RWPE2 (cell line): ENCODE measurements around the gene DNAJC5.
A peak's percentile ranks its signal among the peaks of the same experiment; 100 is the strongest.

Experiments used
- ATAC-seq: fragments of 200-7000 bp; cut with Tn5 transposase; 3 replicates; pipeline ENCODE4 v1.9.1; 2021; ENCODE audit warnings: low read depth
- DNase-seq: peaks from one replicate; pipeline ENCODE4 v3.0.0-alpha.2; 2020; ENCODE audit warnings: low spot score
- H3K27ac ChIP-seq: fragments of 450-650 bp; 2 replicates; pipeline ENCODE4 v1.5.1; 2017; ENCODE audit warnings: mild to moderate bottlenecking; ENCODE audit not compliant: poor library complexity, severe bottlenecking
- H3K27me3 ChIP-seq: fragments of 250-450 bp; sonication (Bioruptor Pico); 2 replicates; pipeline ENCODE4 v1.5.1; 2021; ENCODE audit warnings: mild to moderate bottlenecking, moderate library complexity; ENCODE audit not compliant: insufficient read depth, poor library complexity, severe bottlenecking
- H3K36me3 ChIP-seq: fragments of 250-450 bp; sonication (Bioruptor Pico); 2 replicates; pipeline ENCODE4 v1.5.1; 2020; ENCODE audit warnings: low read depth, mild to moderate bottlenecking, moderate library complexity
- H3K4me1 ChIP-seq: fragments of 250-450 bp; sonication (Bioruptor Pico); 2 replicates; pipeline ENCODE4 v1.5.1; 2021; ENCODE audit warnings: mild to moderate bottlenecking, moderate library complexity; ENCODE audit not compliant: insufficient read depth, poor library complexity, severe bottlenecking
- H3K4me3 ChIP-seq: fragments of 250-450 bp; sonication (Bioruptor Pico); 2 replicates; pipeline ENCODE4 v1.5.1; 2021; ENCODE audit warnings: mild to moderate bottlenecking, moderate library complexity; ENCODE audit not compliant: severe bottlenecking
- H3K9me3 ChIP-seq: fragments of 250-450 bp; sonication (Bioruptor Pico); 2 replicates; pipeline ENCODE4 v1.5.1; 2021; ENCODE audit warnings: mild to moderate bottlenecking, moderate library complexity; ENCODE audit not compliant: severe bottlenecking
- TF ChIP-seq, protein P1 (sequence below): fragments of 450-650 bp; IDR thresholded peaks from one replicate; pipeline ENCODE4 v1.5.1; 2017; ENCODE audit warnings: mild to moderate bottlenecking, moderate library complexity; ENCODE audit not compliant: poor library complexity, severe bottlenecking

DNAJC5 gene

DNA sequence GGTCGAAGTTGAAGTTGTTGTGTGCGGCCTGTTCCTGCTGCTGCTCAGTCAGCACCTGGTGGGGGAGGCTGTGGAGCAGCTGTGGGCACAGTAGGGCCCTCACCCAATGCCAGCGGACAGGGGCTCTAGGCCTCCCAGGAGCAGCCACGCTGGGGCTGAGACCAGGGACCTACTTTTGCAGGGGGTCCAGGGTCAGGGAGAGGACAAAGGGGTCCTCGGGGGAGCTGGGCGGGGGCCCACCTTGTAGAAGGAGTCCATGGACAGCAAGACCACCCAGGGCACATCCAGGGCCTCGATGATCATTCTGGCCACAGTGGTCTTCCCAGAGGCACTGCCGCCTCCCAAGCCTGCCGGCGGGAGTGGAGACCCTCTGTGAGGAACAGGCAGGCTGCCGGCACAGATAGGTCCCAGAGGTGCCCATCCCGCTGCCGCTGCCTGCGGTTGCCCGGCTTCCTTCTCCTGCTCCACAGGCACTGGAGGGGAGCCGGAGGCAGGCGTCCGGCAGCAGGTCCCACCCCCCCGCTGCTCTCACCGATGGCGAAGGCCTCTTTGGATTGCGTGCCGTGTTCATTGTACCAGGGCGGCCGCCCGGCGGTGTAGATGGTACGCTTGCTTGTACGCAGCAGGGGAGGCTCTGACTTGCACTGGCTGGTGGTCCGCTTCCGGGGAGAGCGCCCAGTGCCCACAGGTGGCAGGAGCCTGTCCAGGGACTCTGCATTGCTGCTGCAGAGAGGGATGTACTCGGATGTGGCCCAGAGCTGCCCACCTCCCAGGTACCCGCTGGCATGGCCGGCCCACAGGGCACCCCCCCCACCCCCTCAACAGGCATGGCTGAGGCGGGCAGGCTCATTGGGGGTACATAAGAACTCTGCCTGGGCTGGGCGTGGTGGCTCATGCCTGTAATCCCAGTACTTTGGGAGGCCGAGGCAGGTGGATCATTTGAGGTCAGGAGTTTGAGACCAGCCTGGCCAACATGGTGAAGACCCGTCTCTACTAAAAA is 51.3 kb downstream of the DNAJC5 start:
- peak; percentile 89 for DNase-seq
- Histone ChIP-seq H3K27me3 (no peaks in the 10 kb centered on the region), H3K9me3 (no peaks in the 10 kb centered on the region), H3K36me3 (peaks cover 41% of the 10 kb centered on the region), H3K27ac (no peak overlapping the region), H3K4me3 (no peak overlapping the region), H3K4me1 (peaks cover 19% of the 10 kb centered on the region)
- TF ChIP-seq, protein P1, sequence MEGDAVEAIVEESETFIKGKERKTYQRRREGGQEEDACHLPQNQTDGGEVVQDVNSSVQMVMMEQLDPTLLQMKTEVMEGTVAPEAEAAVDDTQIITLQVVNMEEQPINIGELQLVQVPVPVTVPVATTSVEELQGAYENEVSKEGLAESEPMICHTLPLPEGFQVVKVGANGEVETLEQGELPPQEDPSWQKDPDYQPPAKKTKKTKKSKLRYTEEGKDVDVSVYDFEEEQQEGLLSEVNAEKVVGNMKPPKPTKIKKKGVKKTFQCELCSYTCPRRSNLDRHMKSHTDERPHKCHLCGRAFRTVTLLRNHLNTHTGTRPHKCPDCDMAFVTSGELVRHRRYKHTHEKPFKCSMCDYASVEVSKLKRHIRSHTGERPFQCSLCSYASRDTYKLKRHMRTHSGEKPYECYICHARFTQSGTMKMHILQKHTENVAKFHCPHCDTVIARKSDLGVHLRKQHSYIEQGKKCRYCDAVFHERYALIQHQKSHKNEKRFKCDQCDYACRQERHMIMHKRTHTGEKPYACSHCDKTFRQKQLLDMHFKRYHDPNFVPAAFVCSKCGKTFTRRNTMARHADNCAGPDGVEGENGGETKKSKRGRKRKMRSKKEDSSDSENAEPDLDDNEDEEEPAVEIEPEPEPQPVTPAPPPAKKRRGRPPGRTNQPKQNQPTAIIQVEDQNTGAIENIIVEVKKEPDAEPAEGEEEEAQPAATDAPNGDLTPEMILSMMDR = no peak
- no peak for ATAC-seq

DNA sequence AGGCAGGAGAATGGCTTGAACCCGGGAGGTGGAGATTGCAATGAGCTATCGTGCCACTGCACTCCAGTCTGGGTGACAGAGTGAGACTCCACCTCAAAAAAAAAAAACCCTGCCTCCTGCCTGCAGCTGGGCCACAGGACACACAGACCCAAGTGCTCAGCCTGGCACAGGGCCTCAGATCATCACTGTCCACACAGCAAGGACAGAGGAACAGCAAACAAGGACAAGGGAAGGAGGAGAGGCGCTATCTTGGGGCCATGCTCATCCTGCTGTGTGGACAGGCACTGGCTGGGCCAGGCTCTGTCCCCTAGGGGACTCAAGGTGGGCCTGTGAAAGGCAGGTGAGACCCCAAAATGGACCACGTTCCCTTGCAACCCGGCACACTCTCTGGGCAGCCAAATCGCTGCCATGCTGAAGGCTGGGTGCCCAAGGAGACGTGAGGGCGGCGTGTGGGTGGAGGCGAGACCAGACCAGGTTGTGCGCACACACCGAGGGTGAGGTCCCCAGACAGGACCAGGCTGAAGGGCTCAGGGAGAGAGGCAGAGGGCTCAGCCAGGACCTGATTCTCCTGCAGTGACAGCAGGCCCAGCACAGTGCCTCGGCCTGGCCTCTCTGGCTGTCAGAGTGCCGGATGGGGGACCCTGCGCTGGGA is 52.2 kb downstream of the DNAJC5 start:
- Histone ChIP-seq H3K4me3 (no peak overlapping the region), H3K36me3 (peaks cover 38% of the 10 kb centered on the region), H3K27ac (no peak overlapping the region), H3K27me3 (no peaks in the 10 kb centered on the region), H3K9me3 (no peaks in the 10 kb centered on the region), H3K4me1 (peaks cover 15% of the 10 kb centered on the region)
- DNase-seq (peak; percentile 86), ATAC-seq (no peak)
- TF ChIP-seq, protein P1 = no peak

DNA sequence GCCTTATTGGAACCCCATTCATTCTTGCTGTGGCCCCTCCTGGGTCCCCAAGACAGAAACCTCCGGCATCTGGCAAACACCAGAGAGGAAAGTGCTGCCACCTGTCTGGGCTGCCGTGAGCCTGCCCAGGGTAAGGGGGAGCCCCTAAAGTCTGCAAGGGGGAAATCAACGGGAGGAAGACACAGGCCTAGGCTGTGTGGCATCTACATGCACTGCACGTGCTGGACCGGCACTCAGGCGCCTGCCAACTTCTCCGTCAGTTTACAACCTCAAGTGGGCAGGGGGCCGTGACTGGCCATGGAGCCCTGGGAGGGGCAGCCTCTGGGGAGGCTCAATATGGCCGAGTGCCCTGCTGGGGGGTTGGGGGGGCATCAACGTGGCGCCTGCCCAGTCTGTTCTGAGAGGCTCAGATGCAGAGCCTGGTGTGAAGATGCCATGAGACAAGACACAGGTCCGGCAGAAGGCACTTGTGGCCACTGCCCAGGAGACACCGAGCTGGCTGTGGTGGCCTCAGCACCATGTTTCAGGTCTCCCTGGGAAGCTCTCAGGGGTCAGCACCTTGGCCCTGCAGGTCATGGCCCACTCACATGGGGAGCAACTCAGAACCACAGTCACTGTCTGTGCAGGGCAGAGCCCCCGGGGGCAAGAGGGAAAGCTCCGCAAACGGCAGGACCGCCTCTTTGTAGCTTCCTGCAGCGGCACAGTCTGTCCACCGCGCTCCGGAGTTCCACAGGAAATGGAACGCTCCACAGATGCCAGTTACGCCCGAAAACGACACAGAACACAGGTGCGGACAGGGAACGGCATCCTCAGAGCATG is 52.9 kb downstream of the DNAJC5 start:
- Histone ChIP-seq H3K9me3 (no peaks in the 10 kb centered on the region), H3K4me3 (no peak overlapping the region), H3K27me3 (no peaks in the 10 kb centered on the region), H3K27ac (peak overlapping the region; percentile 17), H3K36me3 (peaks cover 33% of the 10 kb centered on the region), H3K4me1 (peaks cover 8% of the 10 kb centered on the region)
- ATAC-seq (peak; percentile 2), DNase-seq (peak; percentile 80)
- TF ChIP-seq, protein P1 = no peak

DNA sequence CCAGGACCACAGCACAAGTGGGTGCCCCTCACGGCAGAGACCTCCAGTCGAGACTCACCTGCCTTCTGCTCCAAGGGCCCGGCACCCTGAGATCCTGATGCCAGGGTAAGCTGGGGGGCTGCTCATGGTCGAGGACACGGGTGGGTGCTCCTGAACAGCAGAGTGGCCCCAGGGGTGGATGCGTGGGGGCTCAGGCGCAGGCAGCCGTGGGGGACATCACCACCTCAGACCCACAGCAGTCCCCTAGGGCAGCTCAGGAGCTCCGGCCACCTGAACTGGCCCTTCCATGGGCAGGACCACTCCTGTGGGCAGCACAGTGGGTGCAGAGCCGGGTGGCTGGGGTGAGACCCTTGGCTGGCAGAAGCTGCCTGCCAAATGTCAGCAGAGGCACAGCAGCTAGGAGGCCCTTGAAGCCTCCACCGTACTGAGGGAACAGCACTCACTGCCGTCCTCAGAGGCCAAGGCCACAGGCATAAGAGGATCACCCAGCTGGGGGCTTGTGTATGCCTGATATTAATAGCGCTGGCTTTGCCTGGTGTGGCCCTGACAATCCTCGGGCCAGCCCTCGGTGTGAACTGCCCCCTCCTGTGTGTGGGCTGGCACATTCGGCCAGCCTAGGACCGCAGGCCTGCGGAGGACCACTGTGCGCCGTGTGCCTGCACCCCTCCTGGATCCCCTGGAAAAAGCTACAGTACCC is 55.9 kb downstream of the DNAJC5 start:
- Histone ChIP-seq H3K4me3 (no peak overlapping the region), H3K4me1 (peaks cover 9% of the 10 kb centered on the region), H3K36me3 (peaks cover 13% of the 10 kb centered on the region), H3K9me3 (no peaks in the 10 kb centered on the region), H3K27ac (no peak overlapping the region), H3K27me3 (no peaks in the 10 kb centered on the region)
- ATAC-seq (no peak), DNase-seq (peak; percentile 85)
- TF ChIP-seq, protein P1 = no peak
